K562 (cell line): ENCODE results near the gene PRICKLE3. TPM values are rescaled to one million over a fixed set of nuclear protein-coding genes. Genes with fewer than 3 reads are reported as not detected.

Experiments
- CTCF ChIP-seq, 3 experiments: IDR thresholded peaks in 2 of 3; conservative IDR thresholded peaks in 1 of 3; 2 replicates each; pipeline ENCODE4 v1.5.1; 2011 to 2012; ENCODE audit warnings: low read length in 3 of 3, mild to moderate bottlenecking in 3 of 3, control low read depth in 2 of 3, improper control_type of control experiment in 1 of 3, inconsistent platforms in 1 of 3, low read depth in 1 of 3, mixed read lengths in 1 of 3, moderate library complexity in 1 of 3; ENCODE audit not compliant: insufficient read depth in 2 of 3
- CUX1 ChIP-seq: fragments of 200-800 bp; sonication (Bioruptor generic); IDR thresholded peaks from 2 replicates; pipeline ENCODE4 v1.6.1; 2016; ENCODE audit warnings: missing genetic modification characterization, missing compliant biosample characterization
- IRF2 ChIP-seq: sonication (generic); formaldehyde crosslinking; IDR thresholded peaks from 2 replicates; pipeline ENCODE4 v1.8.1; 2022; ENCODE audit warnings: mild to moderate bottlenecking, missing genetic modification reagents
- NR2C2 ChIP-seq, 2 experiments: fragments of 200-800 bp in 1 of 2; sonication (Bioruptor generic) in 1 of 2; sonication (generic) in 1 of 2; formaldehyde crosslinking in 1 of 2; IDR thresholded peaks; 2 replicates each; pipeline versions ENCODE4 v1.6.1 to v1.8.0; 2016 to 2022; ENCODE audit warnings: mild to moderate bottlenecking in 1 of 2, missing compliant biosample characterization in 1 of 2, missing genetic modification characterization in 1 of 2, missing genetic modification reagents in 1 of 2
- PATZ1 ChIP-seq: fragments of 250-450 bp; sonication (Bioruptor Pico); IDR thresholded peaks from 2 replicates; pipeline ENCODE4 v1.5.0; 2020; ENCODE audit warnings: mild to moderate bottlenecking, borderline replicate concordance
- PKNOX1 ChIP-seq: fragments of 450-650 bp; IDR thresholded peaks from 2 replicates; pipeline ENCODE4 v1.6.1; 2016
- ZFP91 ChIP-seq: sonication (generic); formaldehyde crosslinking; IDR thresholded peaks from 2 replicates; pipeline ENCODE4 v1.8.0; 2022; ENCODE audit warnings: mild to moderate bottlenecking, missing genetic modification reagents
- ZNF609 ChIP-seq: sonication (generic); formaldehyde crosslinking; IDR thresholded peaks from 2 replicates; pipeline ENCODE4 v1.8.1; 2023; ENCODE audit warnings: missing genetic modification reagents, mild to moderate bottlenecking, borderline replicate concordance
- polyA plus RNA-seq, 8 experiments: library from polyadenylated mRNA; depleted of rRNA in 4 of 8; stranded (reverse) in 5 of 8; unstranded in 3 of 8; fragments of >200 nt; fragmentation: Nextera tagmentation in 2 of 8; fragmentation: Illumina TruSeq in 1 of 8; extraction: Ambion mirVana in 2 of 8; extraction: Trizol in 1 of 8; gene quantifications; 2 replicates each; pipeline versions ENCODE4 v1.2.1 to v1.2.3, GENCODE V29; 2011 to 2014; ENCODE audit warnings: inconsistent platforms in 1 of 8, missing spikeins in 1 of 8
- total RNA-seq, 7 experiments: library from RNA; depleted of rRNA in 6 of 7; stranded (reverse); fragments of >200 nt in 6 of 7; fragmentation: Illumina TruSeq in 2 of 7; extraction: Trizol in 2 of 7; gene quantifications; 2 replicates each; pipeline versions ENCODE4 v1.2.1 to v1.2.3, GENCODE V29; 2011 to 2021; ENCODE audit warnings: low replicate concordance in 1 of 7

The PRICKLE3 gene
- total and polyA plus RNA-seq, 9 of the 15 experiments (the other 6 are each of a cell fraction or from before 2014, with no cell fraction given) = 1.1 to 44.3 (median 14.0) TPM

GRCh38 chrX:49172280-49172780, 13.8 kb downstream of the PRICKLE3 start (continued):
- no peak for TF ChIP-seq CTCF (IDR thresholded peaks at IDR 0.05 in 2 of 3, conservative IDR thresholded peaks at IDR 0.05 in 1 of 3; ENCODE audit: insufficient read depth in 2 of 3, low read depth in 1 of 3, low read length in 3 of 3)
- no peak for TF ChIP-seq NR2C2 (CRISPR knock-in tag; IDR thresholded peaks at IDR 0.05)
- no peak for TF ChIP-seq NR2C2 (tag; IDR thresholded peaks at IDR 0.05)
- TF ChIP-seq PATZ1 (CRISPR knock-in tag) = no peak
- TF ChIP-seq PKNOX1 = peak; percentile 85
- TF ChIP-seq ZNF609 (CRISPR knock-in tag) = no peak
- TF ChIP-seq ZFP91 (CRISPR knock-in tag) = peak; percentile 89
- TF ChIP-seq CUX1 = no peak
- TF ChIP-seq IRF2 = no peak
